DMS79 treated with DMSO at 0.1 percent for 48 hours (cell line): ENCODE results near the gene PPP6R3.
A peak's percentile ranks its signal among the peaks of the same experiment; 100 is the strongest.

Experiments
- DNase-seq: peaks from one replicate; lab custom pipeline; 2025; lab: John Stamatoyannopoulos, UW

PPP6R3 gene

GRCh38 chr11:68497761-68498160, 37.2 kb downstream of the PPP6R3 start:
- DNase-seq = no peak

- DNase-seq = no peak
These were observed 37.8 kb downstream of the PPP6R3 start for GRCh38 chr11:68498321-68498720.

DNA sequence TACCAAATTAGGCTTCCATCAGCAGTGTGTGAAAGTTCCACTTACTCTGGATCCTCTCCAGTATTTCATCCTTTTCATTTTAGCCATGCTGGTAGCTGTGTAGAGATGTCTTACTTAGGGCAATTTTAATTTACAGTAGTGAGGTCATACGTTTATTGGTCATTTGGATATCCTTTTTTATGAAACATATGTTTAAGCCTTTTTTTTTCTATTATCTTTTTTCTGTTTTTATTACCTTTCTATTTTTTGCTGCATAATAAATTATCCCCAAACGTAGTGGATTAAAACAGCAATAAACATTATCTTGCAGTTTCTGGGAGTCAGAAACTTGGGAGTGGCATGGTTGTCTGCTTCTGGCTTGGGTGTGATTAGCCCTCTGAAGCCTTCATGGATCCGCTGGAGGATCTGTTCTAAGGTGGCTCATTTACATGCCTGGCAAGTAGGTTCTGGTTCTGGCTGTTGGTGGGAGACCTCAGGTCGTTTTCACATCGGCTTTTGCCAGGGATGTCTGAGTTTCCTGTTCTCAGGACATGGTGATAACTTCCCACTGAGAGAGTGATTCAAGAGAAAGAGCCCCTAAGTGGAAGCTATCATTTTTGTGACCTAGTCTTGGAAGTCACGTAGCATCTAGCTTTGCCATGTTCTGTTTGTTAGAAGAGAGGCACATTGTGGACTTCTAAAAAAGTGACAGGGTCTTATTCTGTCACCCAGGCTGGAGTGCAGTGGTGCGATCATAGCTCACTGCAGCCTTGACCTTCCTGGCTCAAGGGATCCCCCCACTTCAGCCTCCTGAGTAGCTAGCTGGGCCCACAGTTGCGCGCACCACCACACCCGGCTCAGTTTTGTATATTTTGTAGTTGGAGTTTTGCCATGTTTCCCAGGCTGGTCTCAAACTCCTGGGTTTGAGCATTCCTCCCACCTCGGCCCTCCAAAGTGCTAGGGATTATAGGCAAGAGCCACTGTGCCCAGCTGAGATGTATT, 38.6 kb downstream of the PPP6R3 start:
- DNase-seq = no peak

GRCh38 chr11:68500206-68500605, 39.7 kb downstream of the PPP6R3 start:
- DNase-seq = no peak

- no peak for DNase-seq
These were observed 41.3 kb downstream of the PPP6R3 start for GRCh38 chr11:68501813-68502212.

GRCh38 chr11:68503251-68503687, 42.7 kb downstream of the PPP6R3 start:
- peak; percentile 44 for DNase-seq

GRCh38 chr11:68503792-68504191, 43.2 kb downstream of the PPP6R3 start:
- DNase-seq = peak; percentile 44

DNA sequence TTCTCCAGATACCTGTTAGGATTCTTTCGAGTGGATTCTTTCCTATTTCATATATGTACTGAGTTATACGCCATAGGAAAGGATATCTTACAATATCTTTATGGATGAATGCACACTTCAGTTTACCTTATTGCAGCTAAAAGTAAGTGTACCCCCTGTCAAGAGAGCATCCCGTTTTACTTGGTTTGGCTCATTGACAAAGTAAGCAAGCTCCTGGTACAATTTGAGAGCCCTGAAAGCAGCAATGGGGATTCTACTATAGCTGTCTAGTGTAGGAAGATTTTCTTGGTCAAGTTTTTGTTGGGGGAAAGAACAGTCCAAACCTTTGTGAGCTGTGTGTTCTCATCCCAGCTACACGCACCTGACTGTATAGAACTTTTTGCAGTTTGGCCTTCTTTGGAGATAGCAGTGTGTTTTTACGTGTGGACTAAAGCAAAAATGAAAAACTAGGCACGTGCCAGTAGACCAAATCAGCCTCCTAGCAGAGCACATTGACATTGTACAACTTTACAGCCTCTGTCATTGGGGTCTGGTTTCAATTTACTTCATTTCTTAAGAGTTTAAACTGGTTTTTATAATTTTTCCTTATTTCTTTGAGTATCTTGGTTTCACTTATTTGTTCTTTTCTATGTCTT, 44.0 kb downstream of the PPP6R3 start:
- peak; percentile 33 for DNase-seq

DNA sequence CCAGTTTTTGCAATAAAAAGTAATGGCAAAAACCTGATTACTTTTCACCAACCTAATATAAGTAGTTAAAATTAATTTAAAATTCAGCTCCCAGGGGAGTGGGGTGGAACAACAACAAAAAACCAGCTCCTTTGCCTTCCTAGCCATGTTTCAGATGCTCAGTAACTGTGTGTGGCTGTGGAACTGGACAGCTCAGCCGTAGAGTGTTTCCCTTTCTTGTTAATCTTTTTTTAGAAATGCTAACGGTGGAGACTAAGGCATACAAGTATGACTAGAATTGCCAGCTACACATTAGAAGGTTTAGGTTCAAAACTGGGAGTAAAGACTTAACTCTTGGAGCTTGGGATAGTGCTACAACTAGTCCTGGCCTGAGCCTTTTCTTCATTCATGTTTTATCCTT, 45.0 kb downstream of the PPP6R3 start:
- no peak for DNase-seq

- DNase-seq = no peak
These were observed 46.4 kb downstream of the PPP6R3 start for GRCh38 chr11:68506908-68507307.

- DNase-seq = no peak
These were observed 47.9 kb downstream of the PPP6R3 start for GRCh38 chr11:68508425-68508824.

GRCh38 chr11:68509066-68509465, 48.5 kb downstream of the PPP6R3 start:
- DNase-seq = no peak

DNA sequence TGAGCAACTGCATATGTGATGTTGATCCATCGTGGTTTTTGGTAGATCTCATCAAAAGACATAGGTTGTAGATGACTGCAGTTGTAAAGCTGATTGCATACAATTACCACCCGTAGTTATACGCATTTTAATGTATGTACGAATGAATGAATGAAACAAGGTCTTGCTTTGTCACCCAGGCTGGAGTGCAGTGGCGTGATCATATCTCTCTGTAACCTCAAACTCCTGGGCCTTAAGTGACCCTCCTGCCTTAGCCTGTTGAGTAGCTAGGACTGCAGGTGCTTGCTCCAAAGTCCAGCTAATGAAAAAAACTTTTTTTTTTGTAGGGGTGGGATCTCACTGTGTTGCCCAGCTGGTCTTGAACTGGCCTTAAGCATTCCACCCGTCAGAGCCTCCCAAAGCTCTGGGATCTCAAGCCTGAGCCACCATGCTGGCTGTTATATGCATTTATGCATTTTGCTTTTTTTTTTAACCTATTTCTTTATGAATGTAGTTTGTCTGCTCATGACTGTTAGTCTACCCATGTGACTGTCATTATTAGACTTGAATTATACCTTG, 53.5 kb downstream of the PPP6R3 start:
- DNase-seq = no peak

DNA sequence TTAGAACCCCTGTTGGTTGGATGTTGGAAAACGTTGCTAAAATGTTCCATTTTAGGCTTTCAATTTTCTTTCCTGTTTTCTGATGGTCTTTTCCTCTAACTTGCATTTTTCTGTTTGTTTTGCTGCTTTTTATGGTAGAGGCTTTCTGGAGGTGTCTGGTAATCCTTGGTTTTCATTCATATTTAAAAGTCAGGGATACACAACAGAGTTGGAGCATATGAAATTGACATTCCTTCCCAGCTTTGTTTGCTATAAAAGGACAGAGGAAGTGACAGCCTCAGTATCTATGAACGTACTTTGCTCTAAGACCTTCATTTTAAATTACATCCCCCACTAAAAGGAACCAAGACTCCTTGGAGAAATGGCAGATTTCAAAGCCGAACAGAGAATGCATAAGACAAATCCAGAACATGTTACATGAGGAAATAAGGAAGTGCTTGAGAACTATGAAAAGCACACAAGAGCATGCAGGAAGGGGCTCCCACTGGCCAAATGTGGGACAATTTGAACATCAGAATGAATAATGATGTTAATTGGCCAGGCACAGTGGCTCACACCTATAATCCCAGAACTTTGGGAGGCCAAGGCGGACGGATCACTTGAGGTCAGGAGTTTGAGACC, 56.7 kb downstream of the PPP6R3 start:
- no peak for DNase-seq

DNA sequence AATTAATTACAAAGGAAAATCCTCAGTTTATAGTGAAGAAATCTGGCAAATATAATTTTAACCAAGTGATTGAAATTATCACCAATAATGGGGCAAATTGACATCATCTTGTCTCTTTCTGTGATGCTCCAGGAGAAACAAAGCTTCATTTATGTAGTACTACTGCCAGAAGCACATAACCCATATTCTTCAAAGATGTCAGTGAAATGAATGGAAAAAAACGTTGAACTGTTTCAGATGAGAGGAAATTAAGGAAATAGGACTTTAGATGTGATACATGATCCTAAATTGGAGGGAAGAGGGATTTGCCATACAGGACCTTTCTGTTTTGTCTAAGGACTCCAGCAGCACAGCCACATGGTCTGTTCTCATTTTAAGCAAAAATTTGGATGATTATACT, 57.6 kb downstream of the PPP6R3 start:
- no peak for DNase-seq

DNA sequence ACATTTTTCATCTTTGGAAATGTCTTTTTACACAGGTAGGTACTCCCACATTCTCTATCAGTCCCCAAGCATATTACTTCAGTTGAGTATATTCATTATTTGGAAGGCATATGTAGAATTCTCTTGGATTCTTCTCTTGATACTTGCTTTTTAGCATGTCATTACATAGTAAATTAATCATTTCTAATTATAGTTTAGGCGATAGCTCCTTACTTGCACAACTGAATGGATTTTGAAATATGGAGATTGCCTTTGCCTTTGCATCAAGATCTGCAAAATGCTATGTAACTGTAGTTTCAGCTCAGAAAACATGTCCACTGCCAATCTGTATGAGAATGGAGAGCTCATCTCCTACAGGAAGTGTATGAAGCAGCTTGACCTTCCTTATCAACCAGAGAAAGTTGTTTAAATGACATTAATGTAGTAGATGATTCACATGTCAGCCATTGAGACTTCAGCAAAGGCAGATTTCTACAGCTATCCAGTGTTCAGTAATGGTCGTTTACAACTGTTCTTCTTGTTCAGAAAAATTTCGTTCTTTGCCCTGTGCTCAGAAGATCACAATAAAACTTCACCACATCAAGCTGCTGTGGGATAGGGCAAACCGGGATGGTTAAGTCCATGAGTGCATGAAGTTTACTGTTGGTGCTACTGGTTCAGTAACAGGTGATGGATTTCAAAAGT, 61.6 kb downstream of the PPP6R3 start:
- no peak for DNase-seq

- no peak for DNase-seq
These were observed 62.5 kb downstream of the PPP6R3 start for GRCh38 chr11:68523033-68523432.

DNA sequence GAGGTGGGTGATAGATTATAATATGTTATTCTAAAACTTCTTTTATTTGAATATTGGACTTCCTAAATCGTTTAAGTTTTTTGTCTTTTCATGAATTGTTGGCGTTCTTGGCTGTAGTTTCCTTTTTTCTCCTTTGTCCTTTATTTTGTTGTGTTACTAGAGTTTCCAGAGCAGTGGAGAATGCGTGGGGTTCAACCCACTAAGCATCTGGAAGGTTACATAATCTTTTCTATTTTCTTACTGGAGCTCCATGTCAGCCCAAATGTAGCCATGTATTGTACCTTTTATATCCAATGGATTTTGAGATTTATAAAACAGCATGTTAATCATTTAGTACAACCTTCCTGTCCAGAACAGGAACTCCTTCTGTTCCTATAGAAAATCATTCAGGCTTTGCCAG, 63.2 kb downstream of the PPP6R3 start:
- no peak for DNase-seq

GRCh38 chr11:68524213-68524612, 63.7 kb downstream of the PPP6R3 start:
- DNase-seq = no peak

- no peak for DNase-seq
These were observed 64.1 kb downstream of the PPP6R3 start for GRCh38 chr11:68524681-68525080.

DNA sequence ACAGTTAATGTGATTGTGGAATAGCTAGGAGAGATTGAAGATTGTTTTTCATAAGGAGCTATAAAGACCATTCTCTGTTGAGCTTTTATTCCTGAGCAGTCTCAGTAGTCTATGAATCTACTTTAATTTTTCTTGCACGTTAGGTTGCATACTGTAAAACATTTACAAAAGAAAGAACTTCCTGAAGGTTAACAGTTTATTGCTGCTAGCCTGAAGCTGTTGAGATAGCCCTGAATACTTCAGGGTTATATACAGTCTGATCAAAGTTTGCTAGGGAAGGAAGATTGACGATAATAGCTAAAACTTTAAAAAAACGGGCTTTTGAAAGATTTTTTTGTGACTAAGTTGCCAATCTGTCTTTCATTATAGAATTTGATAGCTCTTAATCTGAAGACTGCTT, 64.8 kb downstream of the PPP6R3 start:
- DNase-seq = no peak

DNA sequence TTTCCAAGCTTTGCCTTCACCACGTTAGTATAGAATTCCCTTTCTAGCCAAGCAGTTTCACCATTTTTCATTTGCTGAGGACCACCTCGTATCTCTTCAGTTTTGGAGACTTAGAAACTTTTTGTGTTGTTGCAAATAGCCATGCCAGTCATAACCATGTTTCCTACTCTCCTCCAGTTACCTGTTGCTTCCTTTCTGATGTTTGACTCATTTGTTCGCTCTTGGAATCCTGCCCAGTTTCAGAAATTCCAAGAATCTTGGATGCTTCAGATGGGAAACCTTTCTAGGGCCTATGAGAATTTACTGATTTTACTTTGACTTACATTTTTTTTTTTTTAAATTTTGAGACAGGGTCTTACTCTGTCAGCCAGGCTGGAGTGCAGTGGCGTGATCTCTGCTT, 65.4 kb downstream of the PPP6R3 start:
- no peak for DNase-seq
